CD14-positive monocyte (primary cell): ENCODE results near the gene ALPG. TPM values are rescaled to one million over a fixed set of nuclear protein-coding genes. Genes with fewer than 3 reads are reported as not detected.
"Not testable (repeated sequence)": the region's sequence is repeated elsewhere in the genome, so short reads cannot be mapped to it uniquely, and the experiment has no call there.

Source experiments
- DNase-seq, 3 donors: peaks; one replicate each; pipeline ENCODE4 v3.0.0-alpha.2; 2011 to 2022
- H2AFZ ChIP-seq: 2 replicates; pipeline ENCODE4 v1.6.0; 2012; ENCODE audit warnings: mild to moderate bottlenecking, low read depth, low read length, inconsistent platforms; ENCODE audit not compliant: insufficient read depth, poor library complexity, severe bottlenecking
- H3K27ac ChIP-seq, 2 donors: 1 replicate in 1 of 2; 2 replicates in 1 of 2; pipeline ENCODE4 v1.5.1; 2012 to 2013; ENCODE audit warnings: low read length in 2 of 2, control low read depth in 1 of 2, inconsistent platforms in 1 of 2, low read depth in 1 of 2, mild to moderate bottlenecking in 1 of 2
- H3K27me3 ChIP-seq, 2 donors: one replicate each; pipeline versions ENCODE4 v1.6.0 to v1.6.1; 2011 to 2013; ENCODE audit warnings: low read length in 2 of 2; ENCODE audit not compliant: control insufficient read depth in 2 of 2, insufficient read depth in 2 of 2
- H3K36me3 ChIP-seq, 2 donors: replicated peaks in 1 of 2; 1 replicate in 1 of 2; 2 replicates in 1 of 2; pipeline versions ENCODE4 v1.5.1 to v1.6.1; 2012 to 2013; ENCODE audit warnings: low read length in 2 of 2, control low read depth in 1 of 2, inconsistent platforms in 1 of 2, mild to moderate bottlenecking in 1 of 2; ENCODE audit not compliant: insufficient read depth in 2 of 2, control insufficient read depth in 1 of 2
- H3K4me1 ChIP-seq, 2 donors: 1 replicate in 1 of 2; 2 replicates in 1 of 2; pipeline versions ENCODE4 v1.5.1 to v1.6.1; 2012 to 2013; ENCODE audit warnings: low read length in 2 of 2, control low read depth in 1 of 2, inconsistent platforms in 1 of 2, mild to moderate bottlenecking in 1 of 2, moderate library complexity in 1 of 2; ENCODE audit not compliant: insufficient read depth in 2 of 2, control insufficient read depth in 1 of 2
- H3K4me2 ChIP-seq: replicated peaks from 2 replicates; pipeline ENCODE3; 2012; ENCODE audit warnings: low read length, moderate library complexity, mild to moderate bottlenecking; ENCODE audit not compliant: poor library complexity, severe bottlenecking; ENCODE audit errors: extremely low read depth
- H3K4me3 ChIP-seq, 3 experiments: fragments of 200-600 bp in 1 of 3; sonication (generic) in 1 of 3; replicated peaks in 1 of 3; 1 replicate in 2 of 3; 2 replicates in 1 of 3; pipeline ENCODE4 v1.5.1; 2011 to 2013; ENCODE audit warnings: low read length in 3 of 3, mild to moderate bottlenecking in 3 of 3, control low read depth in 2 of 3, low read depth in 2 of 3, inconsistent platforms in 1 of 3, moderate library complexity in 1 of 3
- H3K79me2 ChIP-seq: 2 replicates; pipeline ENCODE4 v1.6.0; 2012; ENCODE audit warnings: mild to moderate bottlenecking, control low read depth, inconsistent platforms, low read length, moderate library complexity; ENCODE audit not compliant: insufficient read depth
- H3K9ac ChIP-seq: 2 replicates; pipeline ENCODE4 v1.6.0; 2017; ENCODE audit warnings: low read length, mild to moderate bottlenecking; ENCODE audit not compliant: insufficient read depth, poor library complexity, severe bottlenecking
- H3K9me3 ChIP-seq, 2 donors: replicated peaks in 1 of 2; 1 replicate in 1 of 2; 2 replicates in 1 of 2; pipeline versions ENCODE4 v1.5.1 to v1.6.1; 2012 to 2013; ENCODE audit warnings: low read length in 2 of 2, control low read depth in 1 of 2; ENCODE audit not compliant: control insufficient read depth in 1 of 2, insufficient read depth in 1 of 2
- H4K20me1 ChIP-seq: 2 replicates; pipeline ENCODE4 v1.6.0; 2012; ENCODE audit warnings: mild to moderate bottlenecking, low read length, control low read depth, moderate library complexity; ENCODE audit not compliant: insufficient read depth
- H3K27ac Mint-ChIP-seq, 7 donors: one replicate each; pipeline ENCODE4 v1.8.0; 2020; ENCODE audit warnings: mild to moderate bottlenecking in 7 of 7, mixed read lengths in 7 of 7, moderate library complexity in 6 of 7, inconsistent platforms in 2 of 7
- H3K27me3 Mint-ChIP-seq, 3 donors: one replicate each; pipeline ENCODE4 v1.8.0; 2021 to 2022; ENCODE audit warnings: low read depth in 3 of 3, mild to moderate bottlenecking in 3 of 3, mixed read lengths in 3 of 3, moderate library complexity in 3 of 3, inconsistent platforms in 1 of 3
- H3K36me3 Mint-ChIP-seq, 2 donors: one replicate each; pipeline ENCODE4 v1.8.0; 2020; ENCODE audit warnings: mixed read lengths in 2 of 2, inconsistent platforms in 1 of 2, mild to moderate bottlenecking in 1 of 2
- H3K4me1 Mint-ChIP-seq: one replicate; pipeline ENCODE4 v1.8.0; 2020; ENCODE audit warnings: mild to moderate bottlenecking, mixed read lengths
- H3K4me3 Mint-ChIP-seq, 2 donors: one replicate each; pipeline ENCODE4 v1.8.0; 2020; ENCODE audit warnings: mild to moderate bottlenecking in 2 of 2, mixed read lengths in 2 of 2, moderate library complexity in 1 of 2
- H3K9me3 Mint-ChIP-seq, 7 donors: one replicate each; pipeline ENCODE4 v1.8.0; 2020 to 2022; ENCODE audit warnings: mixed read lengths in 7 of 7, mild to moderate bottlenecking in 6 of 7, moderate library complexity in 6 of 7, inconsistent platforms in 2 of 7
- CTCF ChIP-seq: fragments of 200-600 bp; IDR thresholded peaks from one replicate; pipeline ENCODE4 v1.8.0; 2022; ENCODE audit warnings: antibody characterized with exemption, mild to moderate bottlenecking
- WGBS: methylation state at CpG from one replicate; pipeline ENCODE4 v1.1.5; 2013; ENCODE audit warnings: missing lambda C conversion rate; ENCODE audit not compliant: insufficient coverage; 5-methylcytosine and 5-hydroxymethylcytosine counted together
- intact Hi-C, 2 donors: fragments of 100-400 bp; cut with micrococcal nuclease; formaldehyde crosslinking; loops; one replicate each; pipeline versions ENCODE4 v1.15.0 to v1.15.1; 2023
- polyA plus RNA-seq, 3 donors: library from polyadenylated mRNA; depleted of rRNA in 1 of 3; unstranded in 2 of 3; stranded (reverse) in 1 of 3; fragments of 300-500 nt in 2 of 3; fragments of >200 nt in 1 of 3; fragmentation: Illumina TruSeq in 2 of 3; gene quantifications; 1 replicate in 2 of 3; 2 replicates in 1 of 3; pipeline ENCODE4 v1.2.3, GENCODE V29; 2012 to 2021

Gene ALPG
- polyA plus RNA-seq, 3 donors, result not detected

GRCh38 chr2:232441147-232441651 is 34.6 kb downstream of the ALPG start:
- no peaks in the 10 kb centered on the region for H3K36me3 ChIP-seq
- H3K4me3 Mint-ChIP-seq, result no peak overlapping the region
- peaks cover 3% of the 10 kb centered on the region for H3K4me1 Mint-ChIP-seq
- no peaks in the 10 kb centered on the region for H3K9me3 ChIP-seq
- H3K27ac ChIP-seq, result no peak overlapping the region
- intact Hi-C loops, result loop anchor here in 1 of 2 donors (2.0 kb wide), 1 partner anchor 534 kb away; no protein-coding TSS in a partner anchor
- H3K27me3 Mint-ChIP-seq, result peaks cover 0 to 10% (median 8%) of the 10 kb centered on the region in 3 donors
- WGBS, result 82% methylated on average over 12 of the region's 12 CpGs
- no peak overlapping the region for H3K4me2 ChIP-seq
- no peak overlapping the region for H2AFZ ChIP-seq
- H3K9ac ChIP-seq, result no peak overlapping the region
- H3K9me3 Mint-ChIP-seq, result no peaks in the 10 kb centered on the region
- H4K20me1 ChIP-seq, result no peaks in the 10 kb centered on the region
- no peak for DNase-seq
- no peak overlapping the region for H3K4me3 ChIP-seq
- no peaks in the 10 kb centered on the region for H3K27me3 ChIP-seq
- no peaks in the 10 kb centered on the region for H3K36me3 Mint-ChIP-seq
- H3K4me1 ChIP-seq, result no peaks in the 10 kb centered on the region
- no peak for TF ChIP-seq CTCF
- H3K79me2 ChIP-seq, result no peaks in the 10 kb centered on the region
- no peak overlapping the region for H3K27ac Mint-ChIP-seq

- not testable (repeated sequence) for H3K27ac ChIP-seq, H2AFZ ChIP-seq, H3K27me3 ChIP-seq, H3K9me3 Mint-ChIP-seq, DNase-seq, H3K27ac Mint-ChIP-seq, H3K4me1 ChIP-seq, H3K4me3 ChIP-seq, H3K9me3 ChIP-seq, H3K36me3 ChIP-seq, H3K4me2 ChIP-seq, H3K9ac ChIP-seq, H3K79me2 ChIP-seq, H3K4me1 Mint-ChIP-seq, H3K4me3 Mint-ChIP-seq, H4K20me1 ChIP-seq, H3K36me3 Mint-ChIP-seq
- peaks cover 0 to 10% (median 5%) of the 10 kb centered on the region in 3 donors for H3K27me3 Mint-ChIP-seq
- intact Hi-C loops, result loop anchor here in 1 of 2 donors (2.0 kb wide), 1 partner anchor 535 kb away; no protein-coding TSS in a partner anchor
- 92% methylated on average over 2 of the region's 10 CpGs for WGBS
These were observed 35.3 kb downstream of the ALPG start for GRCh38 chr2:232441922-232442321.

GRCh38 chr2:232442431-232442830 is 35.8 kb downstream of the ALPG start:
- H3K36me3 ChIP-seq, H3K79me2 ChIP-seq, intact Hi-C loops, H3K4me3 ChIP-seq, H3K4me1 Mint-ChIP-seq, H3K27ac ChIP-seq, H3K9me3 Mint-ChIP-seq, H3K9me3 ChIP-seq, H3K4me2 ChIP-seq, H2AFZ ChIP-seq, H3K4me3 Mint-ChIP-seq, H4K20me1 ChIP-seq, DNase-seq, H3K9ac ChIP-seq, H3K27me3 ChIP-seq, H3K4me1 ChIP-seq, H3K36me3 Mint-ChIP-seq, H3K27ac Mint-ChIP-seq: not testable (repeated sequence)
- H3K27me3 Mint-ChIP-seq, result peaks cover 0 to 10% (median 5%) of the 10 kb centered on the region in 3 donors
- WGBS, result 96% methylated on average over 7 of the region's 13 CpGs

- H3K79me2 ChIP-seq, H2AFZ ChIP-seq, H3K27ac Mint-ChIP-seq, H3K4me2 ChIP-seq, H3K4me3 Mint-ChIP-seq, intact Hi-C loops, H3K27me3 ChIP-seq, H3K4me3 ChIP-seq, H3K9ac ChIP-seq, H3K36me3 Mint-ChIP-seq, H3K4me1 Mint-ChIP-seq, H4K20me1 ChIP-seq, H3K27ac ChIP-seq, H3K9me3 Mint-ChIP-seq, H3K4me1 ChIP-seq, H3K9me3 ChIP-seq, DNase-seq, H3K36me3 ChIP-seq: not testable (repeated sequence)
- H3K27me3 Mint-ChIP-seq, result peaks cover 0 to 10% (median 5%) of the 10 kb centered on the region in 3 donors
- WGBS, result 100% methylated on average over 1 of the region's 13 CpGs
These were observed 36.4 kb downstream of the ALPG start for GRCh38 chr2:232443047-232443446.
